ENCODE results near the gene KIF19. TPM values are rescaled to one million over a fixed set of nuclear protein-coding genes. Genes with fewer than 3 reads are reported as not detected.
A peak's percentile ranks its signal among the peaks of the same experiment; 100 is the strongest.

The KIF19 gene
- total RNA-seq, 8 experiments from 2014 or later: 0.11 to 3.3 (median 1.2) TPM; not detected in 2

DNA sequence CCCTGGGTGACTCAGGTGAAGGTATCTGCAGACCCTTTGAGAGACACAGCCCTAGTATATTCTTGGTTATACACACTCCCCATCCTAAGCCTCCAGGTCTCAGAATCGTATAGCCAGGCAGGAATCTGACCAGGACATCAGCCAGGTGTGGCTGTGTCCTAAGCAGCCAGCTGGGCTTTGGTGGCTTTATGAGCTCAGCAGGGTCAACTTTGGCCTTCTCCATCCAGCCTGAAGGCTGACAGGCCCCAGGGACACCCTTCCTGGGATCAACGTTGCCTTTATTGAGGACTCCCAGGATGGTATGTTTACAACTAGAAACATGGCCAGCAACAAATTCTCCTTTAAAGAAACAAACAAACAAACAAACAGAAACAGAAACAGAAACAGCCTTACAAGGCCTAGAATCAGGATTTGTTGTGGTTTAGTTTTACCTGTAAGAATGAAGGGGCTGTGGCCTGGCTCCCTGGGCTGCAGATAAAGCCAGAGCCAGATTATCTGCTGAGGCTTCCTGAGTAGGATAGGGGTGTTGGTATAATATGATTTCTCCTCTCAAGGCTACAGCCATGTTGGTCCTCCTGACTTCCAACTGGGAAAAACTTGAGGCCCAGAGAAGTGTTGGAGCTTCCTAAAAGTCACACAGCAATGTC is 8.5 kb downstream of the KIF19 start:
- WGBS, 10 experiments: 30 to 100% (median 71%) methylated on average over 1 to 2 of the region's 2 CpGs; no CpG with 5 or more reads in 3 of the 10 experiments
- in situ Hi-C loops (cut with MboI; ENCODE audit: low pct_unique_long_range_greater_than_20kb in 2 of 9, low sequenced_read_pairs in 9 of 9, unreplicated experiment in 9 of 9): no loop called here
- Histone ChIP-seq H3K4me3 (no peak overlapping the region), H3K27ac (no peak overlapping the region), H3K4me1 (replicated peaks in 1 of 2) (peaks cover 9 to 19% of the 10 kb centered on the region in 2 donors)
- ATAC-seq (replicated peaks in 6 of 8): no peak

DNA sequence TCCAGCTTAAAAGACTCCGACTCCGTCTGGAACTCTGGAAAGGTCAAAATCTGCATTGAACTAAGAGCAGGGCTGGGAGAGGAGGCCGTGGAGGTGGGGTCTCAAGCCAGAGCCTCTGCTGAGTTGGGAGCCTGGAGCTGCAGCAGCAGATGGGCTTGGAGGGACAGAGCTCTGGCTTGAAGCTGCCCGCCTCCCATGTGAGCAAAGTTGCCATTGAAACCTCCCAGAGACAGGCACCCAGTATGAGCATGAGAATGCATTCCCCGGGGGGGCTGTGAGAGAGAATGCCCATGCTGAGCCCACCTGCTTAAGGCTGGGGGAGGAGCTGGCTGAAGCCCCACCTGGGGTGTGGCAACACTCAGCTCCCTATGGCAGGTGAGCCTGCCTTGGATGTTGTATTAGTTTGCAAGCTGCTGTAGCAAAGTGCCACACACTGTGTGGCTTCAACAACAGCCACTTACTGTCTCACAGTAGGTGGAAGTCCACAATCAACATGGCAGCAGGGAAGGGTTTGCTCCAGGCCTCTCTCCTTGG is 9.6 kb downstream of the KIF19 start:
- Histone ChIP-seq H3K4me3 (no peak overlapping the region), H3K27ac (no peak overlapping the region), H3K4me1 (replicated peaks in 1 of 2) (peaks cover 9 to 27% of the 10 kb centered on the region in 2 donors)
- no peak for ATAC-seq (replicated peaks in 6 of 8)
- 22 to 60% (median 54%) methylated on average over 1 to 4 of the region's 5 CpGs; no CpG with 5 or more reads in 6 of the 10 experiments for WGBS, 10 experiments
- in situ Hi-C loops (cut with MboI; ENCODE audit: low pct_unique_long_range_greater_than_20kb in 2 of 9, low sequenced_read_pairs in 9 of 9, unreplicated experiment in 9 of 9): no loop called here

DNA sequence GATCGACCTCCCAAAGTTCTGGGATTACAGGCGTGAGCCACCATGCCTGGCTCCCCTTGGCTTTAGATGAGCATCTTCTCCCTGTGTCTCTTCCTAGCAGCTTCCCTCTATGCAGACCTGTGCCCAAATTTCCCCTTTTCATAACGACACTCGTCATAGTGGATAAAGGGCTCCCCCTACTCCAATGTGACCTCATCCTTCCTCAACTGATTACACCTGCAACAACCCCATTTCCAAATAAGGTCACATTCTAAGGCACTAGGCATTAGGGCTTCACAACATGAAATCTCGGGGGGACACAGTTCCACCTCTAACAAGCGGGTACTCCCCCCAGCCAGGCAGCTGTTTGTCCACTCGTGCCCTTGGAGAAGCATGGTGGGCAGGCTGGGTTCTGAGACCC is 10.3 kb downstream of the KIF19 start:
- in situ Hi-C loops (cut with MboI; ENCODE audit: low pct_unique_long_range_greater_than_20kb in 2 of 9, low sequenced_read_pairs in 9 of 9, unreplicated experiment in 9 of 9): no loop called here
- H3K4me1 ChIP-seq (replicated peaks in 1 of 2): peaks cover 9 to 29% of the 10 kb centered on the region in 2 donors
- no peak for ATAC-seq (replicated peaks in 6 of 8)
- no peak overlapping the region for H3K4me3 ChIP-seq
- 9 to 96% (median 69%) methylated on average over 3 to 6 of the region's 7 CpGs; no CpG with 5 or more reads in 4 of the 10 experiments for whole genome bisulfite sequencing, 10 experiments
- no peak overlapping the region for H3K27ac ChIP-seq

DNA sequence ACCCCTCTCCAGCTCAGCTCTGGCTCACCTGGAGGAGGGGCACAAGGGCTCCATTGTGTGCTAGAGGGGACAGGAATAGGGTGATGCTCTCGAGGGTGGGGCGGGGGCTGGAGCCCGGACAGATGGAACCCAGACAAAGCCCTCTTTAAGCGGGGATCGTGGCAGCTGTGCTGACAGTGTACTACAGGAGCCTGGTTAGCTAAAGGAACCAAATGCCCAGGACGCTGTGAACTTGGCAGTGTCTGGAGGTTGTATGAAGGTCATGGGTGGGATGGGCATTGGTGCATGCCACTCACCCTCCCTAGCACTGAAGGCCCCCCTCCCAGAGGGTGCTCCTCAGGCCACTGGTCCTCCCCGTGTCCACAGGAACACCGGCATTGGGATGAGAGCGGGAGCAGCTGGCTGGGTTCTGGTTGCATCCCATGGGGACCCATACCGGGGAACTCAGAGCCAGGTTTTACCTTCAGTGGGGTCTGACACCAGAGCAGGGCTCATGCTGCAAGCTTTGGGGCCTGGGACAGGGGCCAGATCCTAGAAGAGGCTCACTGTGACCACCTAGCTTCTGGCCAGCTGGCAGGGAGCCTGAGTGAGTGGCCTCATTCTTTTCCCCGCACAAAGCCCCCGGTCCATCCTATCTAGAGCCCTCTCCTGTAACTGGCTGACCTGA is 11.9 kb downstream of the KIF19 start:
- H3K27ac ChIP-seq: no peak overlapping the region
- peaks cover 2 to 19% of the 10 kb centered on the region in 2 donors for H3K4me1 ChIP-seq (replicated peaks in 1 of 2)
- no peak overlapping the region for H3K4me3 ChIP-seq
- WGBS, 10 experiments: 44 to 81% (median 74%) methylated on average over 1 to 4 of the region's 12 CpGs; no CpG with 5 or more reads in 5 of the 10 experiments
- in situ Hi-C loops (cut with MboI; ENCODE audit: low pct_unique_long_range_greater_than_20kb in 2 of 9, low sequenced_read_pairs in 9 of 9, unreplicated experiment in 9 of 9): no loop called here
- ATAC-seq (replicated peaks in 6 of 8): no peak

DNA sequence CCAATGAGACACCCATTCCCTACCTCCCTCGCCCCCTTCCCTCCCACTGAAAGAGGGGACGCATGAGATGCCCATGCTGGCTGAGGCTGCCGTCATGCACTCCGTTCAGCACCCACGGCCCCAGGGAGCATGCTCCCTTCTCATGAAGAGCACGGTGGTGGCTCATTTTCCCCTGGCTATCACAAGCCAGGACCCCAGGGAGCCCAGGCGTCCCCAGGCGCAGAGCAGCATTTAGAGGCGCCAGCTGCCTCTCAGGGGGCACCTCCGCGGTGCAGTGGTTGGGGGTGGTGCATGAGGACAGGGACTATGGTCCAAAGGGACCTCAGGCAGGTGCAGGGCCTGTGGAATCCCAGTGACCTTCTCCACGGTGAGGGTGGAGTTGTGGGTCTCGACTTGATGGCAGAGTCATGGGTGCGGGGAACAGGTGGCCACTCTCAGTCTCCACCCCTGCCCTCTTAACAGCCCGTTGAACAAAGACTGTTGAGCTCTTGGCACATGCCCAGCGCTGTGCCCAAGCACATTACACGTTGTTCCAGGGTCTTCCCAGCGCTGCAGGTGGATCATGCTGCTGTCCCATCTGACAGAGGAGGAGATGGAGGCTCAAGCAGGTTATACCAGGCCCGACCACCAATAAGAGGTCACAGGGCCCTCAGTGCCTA is 13.6 kb downstream of the KIF19 start:
- 0 to 100% (median 72%) methylated on average over 1 to 4 of the region's 19 CpGs; no CpG with 5 or more reads in 2 of the 10 experiments for WGBS, 10 experiments
- in situ Hi-C loops (cut with MboI; ENCODE audit: low pct_unique_long_range_greater_than_20kb in 2 of 9, low sequenced_read_pairs in 9 of 9, unreplicated experiment in 9 of 9): no loop called here
- ATAC-seq (replicated peaks in 6 of 8): no peak
- Histone ChIP-seq H3K4me3 (no peak overlapping the region), H3K27ac (no peak overlapping the region), H3K4me1 (replicated peaks in 1 of 2) (peaks cover 7 to 25% of the 10 kb centered on the region in 2 donors)

DNA sequence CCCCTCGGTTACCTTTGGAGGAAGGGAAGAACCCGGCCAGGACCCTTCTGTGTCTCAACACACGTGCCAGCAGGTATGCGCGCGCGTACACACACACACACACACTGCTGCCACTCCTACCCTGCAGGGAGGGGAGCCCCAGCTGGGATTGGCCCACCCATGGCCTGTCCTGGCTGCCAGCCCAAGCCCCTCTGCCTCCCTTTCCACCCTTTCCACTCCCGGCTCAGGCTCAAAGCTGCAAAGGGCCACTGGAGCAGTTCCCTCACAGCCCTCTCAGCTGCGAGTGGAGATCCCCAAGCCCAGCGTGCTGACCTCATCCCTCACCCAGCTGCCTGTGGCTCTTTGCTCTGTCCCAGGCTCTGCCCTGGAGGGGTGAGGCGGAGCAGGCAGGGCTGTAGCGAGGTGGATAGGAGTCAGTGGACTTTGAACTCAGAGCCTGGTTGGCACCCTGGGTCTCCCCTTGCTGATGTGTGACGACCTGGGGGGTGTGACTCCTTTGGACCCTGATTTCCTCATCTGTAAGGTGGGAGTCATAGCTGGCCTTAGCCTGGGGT is 14.5 kb downstream of the KIF19 start:
- no peak overlapping the region for H3K27ac ChIP-seq
- in situ Hi-C loops (cut with MboI; ENCODE audit: low pct_unique_long_range_greater_than_20kb in 2 of 9, low sequenced_read_pairs in 9 of 9, unreplicated experiment in 9 of 9): no loop called here

DNA sequence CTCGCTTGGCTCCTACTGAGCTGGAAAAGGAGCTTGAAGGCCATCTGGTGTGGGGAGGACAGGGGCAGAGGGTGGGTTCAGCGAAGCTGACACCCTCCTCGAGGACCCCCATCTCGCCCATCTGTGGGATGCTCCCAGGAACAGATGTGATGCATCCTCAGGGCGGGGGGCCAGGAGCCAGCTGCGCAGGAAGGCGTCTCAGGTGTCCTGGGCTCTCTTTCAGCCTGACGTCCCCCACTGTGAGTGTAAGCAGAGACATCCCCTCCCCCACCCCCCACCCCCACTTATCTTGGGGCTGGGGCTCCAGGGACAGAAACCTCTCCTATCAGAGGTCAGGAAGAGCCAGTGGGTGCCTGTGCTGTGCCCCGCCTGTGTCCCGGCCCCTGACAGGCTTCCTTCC is 16.2 kb downstream of the KIF19 start:
- WGBS, 10 experiments: 0 to 100% (median 70%) methylated on average over 1 to 2 of the region's 10 CpGs; no CpG with 5 or more reads in 6 of the 10 experiments
- H3K27ac ChIP-seq: no peak overlapping the region
- H3K4me1 ChIP-seq (replicated peaks in 1 of 2): peaks cover 8 to 35% of the 10 kb centered on the region in 2 donors
- H3K4me3 ChIP-seq: no peak overlapping the region
- in situ Hi-C loops (cut with MboI; ENCODE audit: low pct_unique_long_range_greater_than_20kb in 2 of 9, low sequenced_read_pairs in 9 of 9, unreplicated experiment in 9 of 9): no loop called here
- ATAC-seq (replicated peaks in 6 of 8): no peak

More for the DNA sequence above, 14.5 kb downstream of the KIF19 start:
- ATAC-seq (replicated peaks in 6 of 8): peak; percentile 25 to 89 (median 78)
- 28 to 80% (median 50%) methylated on average over 1 to 5 of the region's 13 CpGs; no CpG with 5 or more reads in 6 of the 10 experiments for WGBS, 10 experiments
- H3K4me1 ChIP-seq (replicated peaks in 1 of 2): peaks cover 8 to 34% of the 10 kb centered on the region in 2 donors
- H3K4me3 ChIP-seq: no peak overlapping the region

DNA sequence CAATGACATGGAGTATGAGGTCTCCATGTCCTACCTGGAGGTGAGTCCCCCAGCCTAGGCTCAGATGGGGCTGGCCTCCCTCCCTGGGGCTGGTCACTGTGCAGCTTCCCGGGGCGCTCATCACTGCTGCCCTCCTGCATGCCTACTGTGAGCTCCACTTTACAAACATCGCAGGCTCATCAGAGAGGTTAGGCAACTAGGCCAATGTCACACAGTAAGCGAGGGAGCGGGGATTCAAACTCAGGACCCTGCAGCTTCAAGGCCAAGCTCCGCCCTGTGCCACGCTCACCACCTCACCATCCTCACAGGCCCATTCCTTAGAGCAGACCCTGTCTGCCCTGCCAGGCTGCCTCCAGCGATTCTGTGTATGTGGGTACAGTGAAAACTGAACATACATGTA is 17.1 kb downstream of the KIF19 start:
- ATAC-seq (replicated peaks in 6 of 8): no peak
- H3K4me1 ChIP-seq (replicated peaks in 1 of 2): peaks cover 8 to 34% of the 10 kb centered on the region in 2 donors
- WGBS, 10 experiments: 20 to 100% (median 72%) methylated on average over 1 to 5 of the region's 8 CpGs; no CpG with 5 or more reads in 5 of the 10 experiments
- in situ Hi-C loops (cut with MboI; ENCODE audit: low pct_unique_long_range_greater_than_20kb in 2 of 9, low sequenced_read_pairs in 9 of 9, unreplicated experiment in 9 of 9): no loop called here
- H3K27ac ChIP-seq: no peak overlapping the region
- no peak overlapping the region for H3K4me3 ChIP-seq

DNA sequence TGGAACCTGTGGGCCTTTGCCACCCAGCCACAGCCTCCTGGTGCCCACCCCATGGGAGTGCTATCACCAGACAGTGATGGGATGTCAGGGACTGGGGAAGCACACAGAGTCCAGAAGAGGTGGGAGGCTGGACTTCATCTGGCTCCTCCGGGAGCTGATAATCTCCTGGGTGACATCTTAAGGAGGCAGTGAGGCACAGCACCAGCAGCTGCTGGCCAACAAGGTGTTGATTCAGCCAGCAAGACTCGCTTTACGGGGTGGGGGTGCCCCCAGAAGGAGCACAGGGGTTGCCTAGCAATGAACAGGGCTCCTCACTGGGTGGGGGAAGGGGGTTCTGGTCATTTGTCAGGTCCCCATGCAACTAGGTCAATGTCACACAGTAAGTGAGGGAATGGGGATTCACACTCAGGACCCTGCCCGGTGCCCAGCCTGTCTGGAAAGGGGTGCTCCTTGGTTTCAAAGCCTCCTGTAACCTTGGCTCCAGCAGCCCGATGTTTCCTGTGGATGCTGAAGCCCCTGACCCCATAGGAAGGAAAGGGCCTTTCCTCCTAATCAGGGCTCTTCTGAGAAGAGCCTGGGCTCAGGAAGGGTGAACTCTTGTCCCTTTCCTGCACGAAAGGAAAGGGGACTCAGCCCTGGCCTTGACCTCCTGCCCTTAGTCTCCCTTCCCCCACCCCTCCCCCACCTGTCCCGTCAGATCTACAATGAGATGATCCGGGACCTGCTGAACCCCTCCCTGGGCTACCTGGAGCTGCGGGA is 17.7 kb downstream of the KIF19 start:
- Histone ChIP-seq H3K27ac (no peak overlapping the region), H3K4me1 (replicated peaks in 1 of 2) (peaks cover 8 to 33% of the 10 kb centered on the region in 2 donors), H3K4me3 (no peak overlapping the region)
- 0% methylated on average over 1 of the region's 9 CpGs; no CpG with 5 or more reads in 8 of the 10 experiments for WGBS, 10 experiments
- no peak for ATAC-seq (replicated peaks in 6 of 8)
- in situ Hi-C loops (cut with MboI; ENCODE audit: low pct_unique_long_range_greater_than_20kb in 2 of 9, low sequenced_read_pairs in 9 of 9, unreplicated experiment in 9 of 9): no loop called here

DNA sequence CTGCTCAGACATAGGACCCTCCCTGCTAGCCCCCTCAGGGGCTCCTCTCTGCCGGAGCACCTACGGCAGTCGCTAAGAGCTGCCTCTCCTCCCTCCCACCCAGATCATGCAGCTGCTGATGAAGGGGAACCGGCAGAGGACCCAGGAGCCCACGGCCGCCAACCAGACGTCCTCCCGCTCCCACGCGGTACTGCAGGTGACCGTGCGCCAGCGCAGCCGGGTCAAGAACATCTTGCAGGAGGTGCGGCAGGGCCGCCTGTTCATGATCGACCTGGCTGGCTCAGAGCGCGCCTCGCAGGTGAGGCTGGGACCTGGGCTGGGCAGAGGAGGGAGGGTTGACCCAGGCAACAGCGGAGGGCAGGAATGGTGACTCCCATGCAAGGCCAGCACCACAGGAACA is 18.6 kb downstream of the KIF19 start:
- ATAC-seq (replicated peaks in 6 of 8): peak in 1 of 8 experiments; percentile 17
- H3K27ac ChIP-seq: no peak overlapping the region
- H3K4me3 ChIP-seq: no peak overlapping the region
- in situ Hi-C loops (cut with MboI; ENCODE audit: low pct_unique_long_range_greater_than_20kb in 2 of 9, low sequenced_read_pairs in 9 of 9, unreplicated experiment in 9 of 9): no loop called here
- peaks cover 8 to 33% of the 10 kb centered on the region in 2 donors for H3K4me1 ChIP-seq (replicated peaks in 1 of 2)
- 75 to 77% methylated on average over 4 to 6 of the region's 21 CpGs; no CpG with 5 or more reads in 8 of the 10 experiments for WGBS, 10 experiments

DNA sequence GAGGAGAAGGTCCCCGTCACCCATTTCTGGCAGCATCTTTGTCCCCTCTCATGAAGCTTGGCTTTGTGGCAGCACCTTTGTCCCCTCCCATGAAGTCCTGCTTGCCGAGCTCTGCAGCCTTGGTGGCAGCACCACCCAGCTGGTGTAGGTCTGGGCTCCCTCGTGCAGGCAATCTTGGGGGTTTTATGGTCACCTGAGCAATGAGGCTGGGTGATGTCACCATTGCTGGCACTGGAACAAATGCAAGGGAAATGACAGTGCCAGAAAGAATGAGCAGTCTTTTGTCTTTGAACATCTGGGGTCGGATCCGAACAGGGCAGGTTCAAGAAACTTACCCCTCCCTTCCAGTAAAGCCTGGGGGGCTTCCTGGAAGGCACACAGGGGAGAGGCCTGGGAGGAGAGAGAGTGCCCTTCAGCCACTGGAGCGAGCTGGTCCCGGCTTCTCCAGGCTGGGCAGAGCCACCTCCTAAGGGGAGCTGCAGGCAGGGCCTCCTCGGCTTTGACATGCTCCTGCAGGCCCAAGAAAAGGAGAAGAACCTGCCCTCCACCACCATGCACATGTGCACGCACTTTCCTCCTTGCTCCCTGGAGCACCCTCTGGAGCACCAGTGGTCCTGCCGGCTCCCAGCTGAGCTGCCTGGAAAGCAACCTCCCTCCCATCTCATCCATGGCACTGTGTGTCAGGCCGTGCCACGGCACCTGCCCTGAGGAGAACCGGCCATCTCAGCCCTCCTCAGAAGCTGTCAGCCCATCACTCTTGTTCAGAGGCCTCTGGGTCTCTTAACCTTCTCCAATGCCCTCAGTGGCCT is 19.6 kb downstream of the KIF19 start:
- in situ Hi-C loops (cut with MboI; ENCODE audit: low pct_unique_long_range_greater_than_20kb in 2 of 9, low sequenced_read_pairs in 9 of 9, unreplicated experiment in 9 of 9): no loop called here
- WGBS, 10 experiments: 0 to 100% (median 83%) methylated on average over 1 to 7 of the region's 13 CpGs; no CpG with 5 or more reads in 3 of the 10 experiments
- Histone ChIP-seq H3K4me1 (replicated peaks in 1 of 2) (peaks cover 8 to 25% of the 10 kb centered on the region in 2 donors), H3K27ac (no peak overlapping the region), H3K4me3 (no peak overlapping the region)
- ATAC-seq (replicated peaks in 6 of 8): peak in 5 of 8 experiments; percentile 13 to 47 (median 31)
